Measurements from ENCODE around the gene MYOCD.
"Not testable (repeated sequence)": the region's sequence is repeated elsewhere in the genome, so short reads cannot be mapped to it uniquely, and the experiment has no call there.

MYOCD gene

GRCh38 chr17:12665263-12666210, at the start of gene MYOCD:
MYOCD (plus strand) TSS chr17:12665890; CDS start chr17:12666189, 299 bp downstream.
- DNase-seq (ENCODE audit: low read depth), result no peak

- DNase-seq (ENCODE audit: low read depth), result no peak
Observed at GRCh38 chr17:12616161-12616560, 49.5 kb upstream of the MYOCD start.

GRCh38 chr17:12618557-12618956, 47.1 kb upstream of the MYOCD start:
- DNase-seq (ENCODE audit: low read depth), result no peak

GRCh38 chr17:12619459-12620199, 46.1 kb upstream of the MYOCD start:
- no peak for DNase-seq (ENCODE audit: low read depth)

- no peak for DNase-seq (ENCODE audit: low read depth)
Observed at GRCh38 chr17:12620200-12620720, 45.4 kb upstream of the MYOCD start.

- DNase-seq (ENCODE audit: low read depth), result no peak
Observed at GRCh38 chr17:12622726-12623125, 43.0 kb upstream of the MYOCD start.

GRCh38 chr17:12623220-12623848, 42.4 kb upstream of the MYOCD start:
- DNase-seq (ENCODE audit: low read depth), result no peak

- DNase-seq (ENCODE audit: low read depth), result no peak
Observed at GRCh38 chr17:12624211-12624610, 41.5 kb upstream of the MYOCD start.

- DNase-seq (ENCODE audit: low read depth), result no peak
Observed at GRCh38 chr17:12625092-12625491, 40.6 kb upstream of the MYOCD start.

GRCh38 chr17:12627177-12627629, 38.5 kb upstream of the MYOCD start:
- no peak for DNase-seq (ENCODE audit: low read depth)

- no peak for DNase-seq (ENCODE audit: low read depth)
Observed at GRCh38 chr17:12627781-12628451, 37.8 kb upstream of the MYOCD start.

- no peak for DNase-seq (ENCODE audit: low read depth)
Observed at GRCh38 chr17:12631076-12631475, 34.6 kb upstream of the MYOCD start.

GRCh38 chr17:12632785-12633184, 32.9 kb upstream of the MYOCD start:
- DNase-seq (ENCODE audit: low read depth), result no peak

- no peak for DNase-seq (ENCODE audit: low read depth)
Observed at GRCh38 chr17:12634789-12635414, 30.8 kb upstream of the MYOCD start.

- not testable (repeated sequence) for DNase-seq (ENCODE audit: low read depth)
Observed at GRCh38 chr17:12635996-12636395, 29.7 kb upstream of the MYOCD start.

- DNase-seq (ENCODE audit: low read depth), result no peak
Observed at GRCh38 chr17:12637015-12637414, 28.7 kb upstream of the MYOCD start.

- DNase-seq (ENCODE audit: low read depth), result no peak
Observed at GRCh38 chr17:12637745-12638651, 27.7 kb upstream of the MYOCD start.

- no peak for DNase-seq (ENCODE audit: low read depth)
Observed at GRCh38 chr17:12640364-12640763, 25.3 kb upstream of the MYOCD start.

- no peak for DNase-seq (ENCODE audit: low read depth)
Observed at GRCh38 chr17:12641084-12641483, 24.6 kb upstream of the MYOCD start.

GRCh38 chr17:12642034-12642433, 23.7 kb upstream of the MYOCD start:
- no peak for DNase-seq (ENCODE audit: low read depth)

All from stimulated activated CD8-positive, alpha-beta memory T cell treated with anti-CD3 and anti-CD28 coated beads, Interleukin-12 subunit alpha, Interleukin-12 subunit beta, amount 100 ng/mL, for 4 hours (primary cell).